Fibroblast of villous mesenchyme (primary cell): Measurements from ENCODE around the gene PDE6D. TPM values are rescaled to one million over a fixed set of nuclear protein-coding genes. Genes with fewer than 3 reads are reported as not detected.

Source experiments
- DNase-seq: peaks from one replicate; pipeline ENCODE4 v3.0.0-alpha.2; 2010; ENCODE audit warnings: low read depth
- H3K4me3 ChIP-seq: 2 replicates; pipeline ENCODE4 v1.5.1; 2011; ENCODE audit warnings: low read depth, mild to moderate bottlenecking, low read length
- CTCF ChIP-seq: IDR thresholded peaks from 2 replicates; pipeline ENCODE4 v1.5.1; 2012; ENCODE audit warnings: low read depth, mild to moderate bottlenecking, low read length; ENCODE audit not compliant: insufficient read depth
- total RNA-seq: library from RNA; depleted of rRNA; stranded (reverse); fragments of >200 nt; gene quantifications from 2 replicates; pipeline ENCODE4 v1.2.3, GENCODE V29; 2012

The PDE6D gene
- total RNA-seq, 1 donor = 24.6 TPM

- peak; percentile 99 for DNase-seq
- peak; percentile 80 for TF ChIP-seq CTCF
- H3K4me3 ChIP-seq = peak overlapping the region; percentile 80
Observed at GRCh38 chr2:231706731-231707624, 74.1 kb downstream of the PDE6D start.

- no peak for TF ChIP-seq CTCF
- no peak for DNase-seq
- no peak overlapping the region for H3K4me3 ChIP-seq
Observed at GRCh38 chr2:231704017-231704416, 77.1 kb downstream of the PDE6D start.

GRCh38 chr2:231701456-231702373 lies 79.4 kb downstream of the PDE6D start:
- H3K4me3 ChIP-seq = no peak overlapping the region
- no peak for TF ChIP-seq CTCF
- DNase-seq = peak; percentile 84

GRCh38 chr2:231699006-231699405 lies 82.1 kb downstream of the PDE6D start:
- TF ChIP-seq CTCF = no peak
- DNase-seq = no peak
- H3K4me3 ChIP-seq = no peak overlapping the region

- no peak overlapping the region for H3K4me3 ChIP-seq
- DNase-seq = peak; percentile 95
- no peak for TF ChIP-seq CTCF
Observed at GRCh38 chr2:231696004-231696367, 85.1 kb downstream of the PDE6D start.

- DNase-seq = no peak
- TF ChIP-seq CTCF = no peak
- no peak overlapping the region for H3K4me3 ChIP-seq
Observed at GRCh38 chr2:231693956-231694355, 87.1 kb downstream of the PDE6D start.
